HepG2 (cell line): ENCODE measurements around the gene HRCT1. TPM values are rescaled to one million over a fixed set of nuclear protein-coding genes. Genes with fewer than 3 reads are reported as not detected.

Source experiments
- ATAC-seq: fragments of 200-7000 bp; cut with Tn5 transposase; 3 replicates; pipeline ENCODE4 v1.9.1; 2020; ENCODE audit warnings: mild to moderate bottlenecking, moderate library complexity
- Bru-seq: library from RNA; stranded (reverse); fragments of 400-500 nt; gene quantifications from one replicate; lab custom pipeline; 2021; lab: Mats Ljungman, UMichigan
- BruChase-seq, 2 experiments: library from RNA; stranded (reverse); fragments of 400-500 nt; gene quantifications; one replicate each; lab custom pipeline; 2021; lab: Mats Ljungman, UMichigan
- BruUV-seq: library from RNA; stranded (reverse); fragments of 400-500 nt; replicated peaks from 2 replicates; lab custom pipeline; 2021; lab: Mats Ljungman, UMichigan
- CTCF ChIA-PET: fragments of 300-600 bp; formaldehyde crosslinking; extraction: SDS; loops from one replicate; lab custom pipeline; 2021; ENCODE audit warnings: low total read pairs, inconsistent platforms, low intra/inter-chr PET ratio; lab: Yijun Ruan, JAX
- POLR2A ChIA-PET: fragments of 350-600 bp; sonication (Branson Sonifier 250); formaldehyde crosslinking; loops from one replicate; lab custom pipeline; 2020; ENCODE audit warnings: antibody characterized with exemption, inconsistent platforms; lab: Yijun Ruan, JAX
- DNase-seq: peaks from one replicate; pipeline ENCODE4 v3.0.0-alpha.2; 2015; ENCODE audit warnings: low spot score
- FAIRE-seq: peaks from 3 replicates; lab custom pipeline; 2011; peaks lifted over from hg19 to GRCh38; lab: Jason Lieb, UNC
- H2AFZ ChIP-seq: one replicate; pipeline ENCODE4 v1.6.1; 2011; ENCODE audit warnings: low read length, inconsistent platforms
- H3K27ac ChIP-seq: fragments of 300-600 bp; 3 replicates; pipeline ENCODE4 v1.8.0; 2011; ENCODE audit warnings: mixed run types, mild to moderate bottlenecking, mixed read lengths, low read length, inconsistent platforms; ENCODE audit not compliant: insufficient read depth; ENCODE audit errors: extremely low read length
- H3K27me3 ChIP-seq, 2 experiments: fragments of 200-600 bp in 1 of 2; 2 replicates in 1 of 2; 3 replicates in 1 of 2; pipeline versions ENCODE4 v1.6.0 to v1.8.0; 2011; ENCODE audit warnings: low read length in 2 of 2, mild to moderate bottlenecking in 2 of 2, moderate library complexity in 2 of 2, inconsistent platforms in 1 of 2; ENCODE audit not compliant: insufficient read depth in 2 of 2, control insufficient read depth in 1 of 2
- H3K36me3 ChIP-seq, 2 experiments: fragments of 200-600 bp in 1 of 2; replicated peaks in 1 of 2; 2 replicates in 1 of 2; 3 replicates in 1 of 2; pipeline versions ENCODE4 v1.5.1 to v1.8.0; 2011; ENCODE audit warnings: low read length in 2 of 2, inconsistent platforms in 1 of 2; ENCODE audit not compliant: insufficient read depth in 2 of 2, control insufficient read depth in 1 of 2
- H3K4me1 ChIP-seq: 2 replicates; pipeline ENCODE4 v1.5.1; 2012; ENCODE audit warnings: low read length, inconsistent platforms; ENCODE audit not compliant: insufficient read depth
- H3K4me2 ChIP-seq: 2 replicates; pipeline ENCODE4 v1.6.0; 2011; ENCODE audit warnings: low read depth, low read length, inconsistent platforms
- H3K4me3 ChIP-seq, 3 experiments: fragments of 200-600 bp in 1 of 3; sonication (generic), shearing (Covaris generic) in 1 of 3; replicated peaks in 1 of 3; 2 replicates each; pipeline ENCODE4 v1.5.1; 2011 to 2016; ENCODE audit warnings: low read length in 3 of 3, inconsistent platforms in 2 of 3, low read depth in 2 of 3, mild to moderate bottlenecking in 2 of 3, control low read depth in 1 of 3, mixed read lengths in 1 of 3; ENCODE audit not compliant: insufficient read depth in 1 of 3
- H3K79me2 ChIP-seq: one replicate; pipeline ENCODE4 v1.6.1; 2011; ENCODE audit warnings: low read length, inconsistent platforms; ENCODE audit not compliant: insufficient read depth
- H3K9ac ChIP-seq: 2 replicates; pipeline ENCODE4 v1.6.0; 2011; ENCODE audit warnings: mild to moderate bottlenecking, low read depth, low read length, inconsistent platforms; ENCODE audit not compliant: insufficient read depth
- H3K9me3 ChIP-seq: 2 replicates; pipeline ENCODE4 v1.5.1; 2012; ENCODE audit warnings: mild to moderate bottlenecking, low read length
- H4K20me1 ChIP-seq: 2 replicates; pipeline ENCODE4 v1.6.0; 2011; ENCODE audit warnings: inconsistent platforms, mild to moderate bottlenecking, low read length, moderate library complexity; ENCODE audit not compliant: insufficient read depth
- NFKB2 ChIP-seq: sonication (generic); formaldehyde crosslinking; IDR thresholded peaks from 2 replicates; pipeline ENCODE4 v1.4.0; 2020; ENCODE audit warnings: missing genetic modification reagents, borderline replicate concordance
- PATZ1 ChIP-seq: sonication (generic); formaldehyde crosslinking; IDR thresholded peaks from 2 replicates; pipeline ENCODE4 v1.4.0; 2020; ENCODE audit warnings: missing genetic modification reagents
- PITX1 ChIP-seq: sonication (generic); formaldehyde crosslinking; IDR thresholded peaks from 2 replicates; pipeline ENCODE4 v1.5.1; 2020; ENCODE audit warnings: mild to moderate bottlenecking, missing genetic modification reagents
- THAP9 ChIP-seq: sonication (generic); formaldehyde crosslinking; IDR thresholded peaks from 2 replicates; pipeline ENCODE4; 2020; ENCODE audit warnings: missing genetic modification reagents, mild to moderate bottlenecking, borderline replicate concordance
- ZBTB20 ChIP-seq: sonication (generic); formaldehyde crosslinking; IDR thresholded peaks from 2 replicates; pipeline ENCODE4 v1.8.1; 2023; ENCODE audit warnings: missing genetic modification reagents, low read depth, mild to moderate bottlenecking, borderline replicate concordance
- ZNF235 ChIP-seq: sonication (generic); formaldehyde crosslinking; IDR thresholded peaks from 2 replicates; pipeline ENCODE4 v1.8.1; 2023; ENCODE audit warnings: mild to moderate bottlenecking, missing genetic modification reagents, borderline replicate concordance
- ZNF281 ChIP-seq: sonication (generic); formaldehyde crosslinking; IDR thresholded peaks from 2 replicates; pipeline ENCODE4 v1.4.0; 2020; ENCODE audit warnings: missing genetic modification reagents, borderline replicate concordance
- WGBS: methylation state at CpG from one replicate; pipeline ENCODE4 v1.1.6; 2017; ENCODE audit warnings: low lambda C conversion rate; 5-methylcytosine and 5-hydroxymethylcytosine counted together
- in situ Hi-C: cut with HindIII; loops from 2 replicates; pipeline ENCODE4 v1.10.0; 2017; ENCODE audit warnings: low pct_unique_long_range_greater_than_20kb; ENCODE audit not compliant: extremely low pct_ligation_motif_present
- intact Hi-C: fragments of 100-400 bp; cut with micrococcal nuclease; formaldehyde crosslinking; loops from one replicate; pipeline ENCODE4 v1.10.0; 2022; ENCODE audit not compliant: unreplicated experiment
- long read RNA-seq, 2 experiments: library from RNA in 1 of 2; library from polyadenylated mRNA in 1 of 2; stranded (forward) in 1 of 2; unstranded in 1 of 2; transcript quantifications; one replicate each; pipeline ENCODE4 v2.0.0, GENCODE V29; 2019 to 2022
- polyA minus RNA-seq, 3 experiments: library from RNA; depleted of rRNA, polyadenylated mRNA; stranded (reverse); fragments of >200 nt; gene quantifications; 2 replicates each; pipeline ENCODE4 v1.2.3, GENCODE V29; 2011; ENCODE audit warnings: low replicate concordance in 1 of 3
- polyA plus RNA-seq, 8 experiments: library from polyadenylated mRNA; depleted of rRNA in 3 of 8; stranded (reverse) in 7 of 8; unstranded in 1 of 8; fragments of >200 nt; fragmentation: Illumina TruSeq in 4 of 8; extraction: Trizol in 4 of 8; gene quantifications; 2 replicates each; pipeline versions ENCODE4 v1.2.1 to v1.2.3, GENCODE V29; 2011 to 2016; ENCODE audit warnings: low read depth in 4 of 8, missing spikeins in 1 of 8, mixed read lengths in 1 of 8; ENCODE audit not compliant: insufficient read depth in 1 of 8
- total RNA-seq, 5 experiments: library from RNA; depleted of rRNA; stranded (reverse); fragments of >200 nt; fragmentation: Illumina TruSeq; extraction: Trizol; gene quantifications; 2 replicates each; pipeline ENCODE4 v1.2.3, GENCODE V29; 2016; ENCODE audit warnings: low read depth in 1 of 5

HRCT1 gene
- total RNA-seq (2016; rRNA removed; fragmentation: Illumina TruSeq; extraction: Trizol) = not detected in 2 replicates
- total RNA-seq (2016; cell fraction: cytosol; rRNA removed; fragmentation: Illumina TruSeq; extraction: Trizol; ENCODE audit: low read depth) = not detected in 2 replicates
- not detected in 2 replicates for total RNA-seq (2016; cell fraction: insoluble cytoplasmic fraction; rRNA removed; fragmentation: Illumina TruSeq; extraction: Trizol)
- total RNA-seq (2016; cell fraction: membrane; rRNA removed; fragmentation: Illumina TruSeq; extraction: Trizol) = 0.21 TPM in 1 of 2 replicates, not detected in the other
- 0.41 and 0.43 TPM in 2 replicates for total RNA-seq (2016; cell fraction: nucleus; rRNA removed; fragmentation: Illumina TruSeq; extraction: Trizol)
- polyA plus RNA-seq (2011; rRNA removed) = 0.13 and 0.44 TPM in 2 replicates
- 0.23 TPM in 1 of 2 replicates, not detected in the other for polyA plus RNA-seq (2011; cell fraction: cytosol; rRNA removed)
- 0.21 TPM in 1 of 2 replicates, not detected in the other for polyA plus RNA-seq (2011; cell fraction: nucleus; rRNA removed)
- polyA plus RNA-seq (2012) = 0.35 TPM in 1 of 2 replicates, not detected in the other
- 0.26 and 0.28 TPM in 2 replicates for polyA plus RNA-seq (2016; cell fraction: cytosol; fragmentation: Illumina TruSeq; extraction: Trizol; ENCODE audit: low read depth)
- polyA plus RNA-seq (2016; cell fraction: insoluble cytoplasmic fraction; fragmentation: Illumina TruSeq; extraction: Trizol; ENCODE audit: low read depth) = 0.35 and 0.46 TPM in 2 replicates
- 0.41 and 0.42 TPM in 2 replicates for polyA plus RNA-seq (2016; cell fraction: membrane; fragmentation: Illumina TruSeq; extraction: Trizol; ENCODE audit: low read depth)
- polyA plus RNA-seq (2016; cell fraction: nucleus; fragmentation: Illumina TruSeq; extraction: Trizol; ENCODE audit: insufficient read depth, low read depth) = 0.53 TPM in 1 of 2 replicates, not detected in the other
- 0.44 TPM in 1 of 2 replicates, not detected in the other for polyA minus RNA-seq (2011; rRNA and poly(A)+ RNA removed; ENCODE audit: low replicate concordance)
- polyA minus RNA-seq (2011; cell fraction: cytosol; rRNA and poly(A)+ RNA removed) = not detected in 2 replicates
- not detected in 2 replicates for polyA minus RNA-seq (2011; cell fraction: nucleus; rRNA and poly(A)+ RNA removed)
- percentile 26 among the genes with signal in this experiment for Bru-seq, nascent RNA
- BruChase-seq, experiment 1, labeled RNA remaining after a 6-hour chase = not detected
- percentile 31 among the genes with signal in this experiment for BruChase-seq, experiment 2, labeled RNA remaining after a 2-hour chase
- long read RNA-seq, experiment 1 = 0 reads
- long read RNA-seq, experiment 2 = 0 reads

GRCh38 chr9:35905912-35906679 lies at the start of gene HRCT1:
TSS of gene HRCT1 (plus strand) at chr9:35906202. CDS start at chr9:35906288, 86 bp downstream.
- WGBS = 8% methylated on average over 11 of the region's 30 CpGs
- intact Hi-C loops = no loop called here
- no peak for TF ChIP-seq ZNF281
- 0 out of 2 replicates have a peak, but pooled peaks have one; percentile 33 for TF ChIP-seq ZBTB20 (CRISPR knock-in tag)
- TF ChIP-seq ZNF235 (CRISPR knock-in tag) = no peak
- peak; percentile 40; the same call in 1 of the 2 replicates for TF ChIP-seq PATZ1 (CRISPR knock-in tag)
- peak; percentile 69; the same call in 1 of the 2 replicates for TF ChIP-seq THAP9 (CRISPR knock-in tag)
- TF ChIP-seq PITX1 (CRISPR knock-in tag) = peak; percentile 68; the same call in 1 of the 2 replicates
- TF ChIP-seq NFKB2 (CRISPR knock-in tag) = peak; percentile 37; the same call in 1 of the 2 replicates

More at GRCh38 chr9:35905912-35906679, at the start of gene HRCT1:
- Histone ChIP-seq H3K27ac (no peak within 1 kb of the TSS), H3K9me3 (no peaks in the 10 kb centered on the region), H3K79me2 (no peaks in the 10 kb centered on the region), H3K4me2 (peak within 1 kb of the TSS; percentile 96), H3K9ac (peak within 1 kb of the TSS; percentile 57; the same call in 1 of the 2 replicates), H2AFZ (no peak within 1 kb of the TSS), H3K4me3 (peak within 1 kb of the TSS; percentile 49 to 67 (median 52)), H3K4me1 (peaks cover 69% of the 10 kb centered on the region), H3K36me3 (no peaks in the 10 kb centered on the region), H4K20me1 (no peaks in the 10 kb centered on the region), H3K27me3 (peaks cover 0 to 11% of the 10 kb centered on the region in 2 experiments; a peak in 2 of 5 replicates)
- BruUV-seq = no TSS peak
- ATAC-seq = peak; percentile 76
- peak; percentile 77 for DNase-seq
- POLR2A ChIA-PET = interaction anchor here (1.1 kb wide), 2 partner anchors 14 to 91 kb away, joined by 3 read pairs; partner anchors contain the start of gene HINT2
- peak; percentile 63 for FAIRE-seq
- in situ Hi-C loops = no loop called here
- CTCF ChIA-PET = no interaction called here
